Effector memory CD8-positive, alpha-beta T cell (primary cell): ENCODE measurements around the gene IFT74.

Source experiments
- ATAC-seq: fragments of 150-1000 bp; cut with Tn5 transposase; replicated peaks from 2 replicates; pipeline ENCODE4 v1.10.0; 2021; ENCODE audit warnings: mild to moderate bottlenecking, moderate library complexity
- DNase-seq, 3 experiments: peaks; one replicate each; pipeline ENCODE4 v3.0.0; 2021
- H3K27ac Mint-ChIP-seq, 2 donors: one replicate each; pipeline ENCODE4 v1.8.0; 2022; ENCODE audit warnings: mild to moderate bottlenecking in 2 of 2, mixed read lengths in 2 of 2, moderate library complexity in 2 of 2
- H3K27me3 Mint-ChIP-seq, 2 donors: one replicate each; pipeline ENCODE4 v1.8.0; 2022; ENCODE audit warnings: mixed read lengths in 2 of 2
- H3K36me3 Mint-ChIP-seq: one replicate; pipeline ENCODE4 v1.8.0; 2022; ENCODE audit warnings: mild to moderate bottlenecking, moderate library complexity, mixed read lengths; ENCODE audit not compliant: insufficient read depth
- H3K4me1 Mint-ChIP-seq, 2 donors: one replicate each; pipeline ENCODE4 v1.8.0; 2022; ENCODE audit warnings: low read depth in 2 of 2, mixed read lengths in 2 of 2
- H3K4me3 Mint-ChIP-seq, 2 donors: one replicate each; pipeline ENCODE4 v1.8.0; 2022; ENCODE audit warnings: mild to moderate bottlenecking in 2 of 2, mixed read lengths in 2 of 2, moderate library complexity in 2 of 2
- H3K9me3 Mint-ChIP-seq, 2 donors: one replicate each; pipeline ENCODE4 v1.8.0; 2022; ENCODE audit warnings: mixed read lengths in 2 of 2
- total RNA-seq, 9 experiments: gene quantifications; one replicate each; lab custom pipeline; 2026; lab: John Stamatoyannopoulos, UW

IFT74 gene
- total RNA-seq: 8.1 to 27.1 (median 17.7) reads per million in 9 experiments

GRCh38 chr9:26955921-26956859 lies at the start of gene IFT74:
IFT74 (plus strand) TSS chr9:26956412; CDS start chr9:26961968, 5,556 bp downstream.
- Mint-ChIP-seq H3K27ac (peak within 1 kb of the TSS; percentile 88 to 95), H3K4me3 (peak within 1 kb of the TSS; percentile 83), H3K27me3 (no peaks in the 10 kb centered on the region), H3K9me3 (no peaks in the 10 kb centered on the region), H3K36me3 (peaks cover 8% of the 10 kb centered on the region), H3K4me1 (peaks cover 8 to 22% of the 10 kb centered on the region in 2 donors)
- ATAC-seq (peak; percentile 99), DNase-seq (peak; percentile 91 to 92 (median 92))

GRCh38 chr9:26913138-26913668 lies 43.0 kb upstream of the IFT74 start:
- H3K4me1 Mint-ChIP-seq: no peaks in the 10 kb centered on the region
- peaks cover 57% of the 10 kb centered on the region for H3K36me3 Mint-ChIP-seq
- H3K27ac Mint-ChIP-seq: no peak overlapping the region
- ATAC-seq: no peak
- no peak for DNase-seq
- no peaks in the 10 kb centered on the region for H3K27me3 Mint-ChIP-seq
- no peaks in the 10 kb centered on the region for H3K9me3 Mint-ChIP-seq
- no peak overlapping the region for H3K4me3 Mint-ChIP-seq

- DNase-seq: no peak
- no peak for ATAC-seq
- no peak overlapping the region for H3K4me3 Mint-ChIP-seq
- H3K4me1 Mint-ChIP-seq: peaks cover 0 to 4% of the 10 kb centered on the region in 2 donors
- no peak overlapping the region for H3K27ac Mint-ChIP-seq
- H3K27me3 Mint-ChIP-seq: no peaks in the 10 kb centered on the region
- H3K9me3 Mint-ChIP-seq: no peaks in the 10 kb centered on the region
- H3K36me3 Mint-ChIP-seq: peaks cover 82% of the 10 kb centered on the region
Measured at GRCh38 chr9:26919698-26920097, 36.5 kb upstream of the IFT74 start.

- DNase-seq: no peak
- Mint-ChIP-seq H3K27me3 (no peaks in the 10 kb centered on the region), H3K4me1 (peaks cover 0 to 4% of the 10 kb centered on the region in 2 donors), H3K9me3 (no peaks in the 10 kb centered on the region), H3K27ac (peak overlapping the region in 1 of 2 donors; percentile 20), H3K4me3 (no peak overlapping the region), H3K36me3 (peaks cover 80% of the 10 kb centered on the region)
- ATAC-seq: no peak
Measured at GRCh38 chr9:26925609-26926008, 30.6 kb upstream of the IFT74 start.

- H3K4me3 Mint-ChIP-seq: no peak overlapping the region
- peaks cover 71% of the 10 kb centered on the region for H3K36me3 Mint-ChIP-seq
- no peak for DNase-seq
- no peak overlapping the region for H3K27ac Mint-ChIP-seq
- no peaks in the 10 kb centered on the region for H3K9me3 Mint-ChIP-seq
- H3K4me1 Mint-ChIP-seq: peaks cover 3 to 12% of the 10 kb centered on the region in 2 donors
- H3K27me3 Mint-ChIP-seq: no peaks in the 10 kb centered on the region
- ATAC-seq: no peak
Measured at GRCh38 chr9:26928902-26929495, 27.2 kb upstream of the IFT74 start.

- Mint-ChIP-seq H3K4me3 (no peak overlapping the region), H3K9me3 (peaks cover 0 to 2% of the 10 kb centered on the region in 2 donors), H3K36me3 (peaks cover 26% of the 10 kb centered on the region), H3K4me1 (peaks cover 25 to 48% of the 10 kb centered on the region in 2 donors), H3K27ac (peak overlapping the region in 1 of 2 donors; percentile 13), H3K27me3 (no peaks in the 10 kb centered on the region)
- ATAC-seq (no peak), DNase-seq (no peak)
Measured at GRCh38 chr9:26935847-26936246, 20.4 kb upstream of the IFT74 start.

GRCh38 chr9:26937816-26938371 lies 18.3 kb upstream of the IFT74 start:
- Mint-ChIP-seq H3K4me1 (peaks cover 32 to 56% of the 10 kb centered on the region in 2 donors), H3K9me3 (peaks cover 0 to 2% of the 10 kb centered on the region in 2 donors), H3K27me3 (no peaks in the 10 kb centered on the region), H3K27ac (no peak overlapping the region), H3K4me3 (no peak overlapping the region), H3K36me3 (peaks cover 14% of the 10 kb centered on the region)
- ATAC-seq (no peak), DNase-seq (no peak)

- Mint-ChIP-seq H3K4me1 (peaks cover 36 to 68% of the 10 kb centered on the region in 2 donors), H3K36me3 (no peaks in the 10 kb centered on the region), H3K9me3 (peaks cover 0 to 2% of the 10 kb centered on the region in 2 donors), H3K4me3 (peak overlapping the region in 1 of 2 donors; percentile 1), H3K27ac (peak overlapping the region in 1 of 2 donors; percentile 75), H3K27me3 (no peaks in the 10 kb centered on the region)
- ATAC-seq (no peak), DNase-seq (no peak)
Measured at GRCh38 chr9:26939955-26940711, 16.1 kb upstream of the IFT74 start.

- Mint-ChIP-seq H3K27ac (peak overlapping the region in 1 of 2 donors; percentile 75), H3K36me3 (no peaks in the 10 kb centered on the region), H3K4me1 (peaks cover 40 to 68% of the 10 kb centered on the region in 2 donors), H3K27me3 (no peaks in the 10 kb centered on the region), H3K9me3 (peaks cover 0 to 2% of the 10 kb centered on the region in 2 donors), H3K4me3 (peak overlapping the region in 1 of 2 donors; percentile 1)
- peak; percentile 43 for ATAC-seq
- DNase-seq: no peak
Measured at GRCh38 chr9:26940779-26941178, 15.4 kb upstream of the IFT74 start.

- Mint-ChIP-seq H3K4me3 (peak overlapping the region; percentile 87 to 90), H3K4me1 (peaks cover 28 to 53% of the 10 kb centered on the region in 2 donors), H3K27ac (peak overlapping the region; percentile 98 to 99), H3K27me3 (no peaks in the 10 kb centered on the region), H3K9me3 (no peaks in the 10 kb centered on the region), H3K36me3 (peaks cover 6% of the 10 kb centered on the region)
- DNase-seq (no peak), ATAC-seq (no peak)
Measured at GRCh38 chr9:26945591-26945990, 10.6 kb upstream of the IFT74 start.

GRCh38 chr9:26946753-26947727 lies 9.2 kb upstream of the IFT74 start, which contains the start of gene PLAA:
PLAA (minus strand) TSS chr9:26947242; CDS start chr9:26947045, 197 bp downstream.
- peak within 1 kb of the TSS; percentile 87 to 90 for H3K4me3 Mint-ChIP-seq
- peaks cover 6% of the 10 kb centered on the region for H3K36me3 Mint-ChIP-seq
- no peaks in the 10 kb centered on the region for H3K27me3 Mint-ChIP-seq
- H3K27ac Mint-ChIP-seq: peak within 1 kb of the TSS; percentile 98 to 99
- H3K4me1 Mint-ChIP-seq: peaks cover 23 to 41% of the 10 kb centered on the region in 2 donors
- DNase-seq (peak; percentile 79 to 85 (median 80)), ATAC-seq (peak; percentile 95)
- H3K9me3 Mint-ChIP-seq: no peaks in the 10 kb centered on the region

GRCh38 chr9:26947736-26948135 lies 8.5 kb upstream of the IFT74 start:
- peak overlapping the region; percentile 98 to 99 for H3K27ac Mint-ChIP-seq
- no peaks in the 10 kb centered on the region for H3K9me3 Mint-ChIP-seq
- H3K4me3 Mint-ChIP-seq: peak overlapping the region; percentile 87 to 90
- peaks cover 19 to 38% of the 10 kb centered on the region in 2 donors for H3K4me1 Mint-ChIP-seq
- ATAC-seq: no peak
- H3K36me3 Mint-ChIP-seq: peaks cover 6% of the 10 kb centered on the region
- H3K27me3 Mint-ChIP-seq: no peaks in the 10 kb centered on the region
- DNase-seq: no peak
